ENCODE measurements around the gene ITGAD.

ITGAD gene

GRCh38 chr16:31393056-31393455 lies at the start of gene ITGAD:
Gene ITGAD, plus strand, starts transcription at chr16:31393335. Its CDS starts 26 bp downstream, at chr16:31393361.
- DNase-seq (ENCODE audit: low spot score) = no peak

- DNase-seq (ENCODE audit: low spot score) = no peak
These were observed 48.4 kb upstream of the ITGAD start for GRCh38 chr16:31344712-31345111.

GRCh38 chr16:31347445-31347844 lies 45.7 kb upstream of the ITGAD start:
- DNase-seq (ENCODE audit: low spot score) = no peak

- no peak for DNase-seq (ENCODE audit: low spot score)
These were observed 44.6 kb upstream of the ITGAD start for GRCh38 chr16:31348579-31348978.

- no peak for DNase-seq (ENCODE audit: low spot score)
These were observed 42.7 kb upstream of the ITGAD start for GRCh38 chr16:31350275-31351005.

DNA sequence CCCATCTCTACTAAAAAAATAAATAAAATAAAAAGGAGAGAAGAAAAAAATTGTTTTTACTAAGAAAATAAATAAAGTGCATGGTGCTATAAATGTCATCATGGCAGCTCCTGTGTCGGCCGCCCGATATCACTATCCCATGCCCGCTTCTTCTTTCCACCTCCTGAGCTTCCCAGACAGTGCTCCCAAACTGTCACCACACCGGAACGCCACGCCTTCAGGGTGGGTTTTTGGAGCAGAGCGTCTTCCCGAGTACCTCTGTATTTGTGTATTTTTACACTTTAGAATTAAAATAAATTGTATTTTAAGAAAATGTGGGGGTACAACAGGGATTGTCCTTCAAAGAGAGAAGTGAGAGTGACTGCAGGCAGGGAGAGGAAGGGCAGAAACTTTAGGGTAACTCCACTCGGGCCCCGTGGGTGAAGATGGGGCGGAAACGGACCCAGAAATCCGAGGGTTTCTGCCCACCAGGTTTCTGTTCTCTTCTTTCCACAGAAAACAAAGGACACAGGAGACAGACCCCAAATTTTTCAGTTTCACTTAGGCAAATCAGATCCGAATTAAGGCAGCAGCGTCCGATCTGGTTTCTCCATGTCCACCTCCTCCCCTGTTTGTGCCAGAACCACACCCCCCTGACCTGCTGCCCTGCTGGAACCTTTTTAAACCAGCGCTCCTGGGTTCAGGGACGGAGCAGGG lies 41.7 kb upstream of the ITGAD start:
- no peak for DNase-seq (ENCODE audit: low spot score)

GRCh38 chr16:31351942-31352325 lies 41.2 kb upstream of the ITGAD start:
- DNase-seq (ENCODE audit: low spot score) = no peak

GRCh38 chr16:31352376-31353115 lies 40.6 kb upstream of the ITGAD start:
- no peak for DNase-seq (ENCODE audit: low spot score)

DNA sequence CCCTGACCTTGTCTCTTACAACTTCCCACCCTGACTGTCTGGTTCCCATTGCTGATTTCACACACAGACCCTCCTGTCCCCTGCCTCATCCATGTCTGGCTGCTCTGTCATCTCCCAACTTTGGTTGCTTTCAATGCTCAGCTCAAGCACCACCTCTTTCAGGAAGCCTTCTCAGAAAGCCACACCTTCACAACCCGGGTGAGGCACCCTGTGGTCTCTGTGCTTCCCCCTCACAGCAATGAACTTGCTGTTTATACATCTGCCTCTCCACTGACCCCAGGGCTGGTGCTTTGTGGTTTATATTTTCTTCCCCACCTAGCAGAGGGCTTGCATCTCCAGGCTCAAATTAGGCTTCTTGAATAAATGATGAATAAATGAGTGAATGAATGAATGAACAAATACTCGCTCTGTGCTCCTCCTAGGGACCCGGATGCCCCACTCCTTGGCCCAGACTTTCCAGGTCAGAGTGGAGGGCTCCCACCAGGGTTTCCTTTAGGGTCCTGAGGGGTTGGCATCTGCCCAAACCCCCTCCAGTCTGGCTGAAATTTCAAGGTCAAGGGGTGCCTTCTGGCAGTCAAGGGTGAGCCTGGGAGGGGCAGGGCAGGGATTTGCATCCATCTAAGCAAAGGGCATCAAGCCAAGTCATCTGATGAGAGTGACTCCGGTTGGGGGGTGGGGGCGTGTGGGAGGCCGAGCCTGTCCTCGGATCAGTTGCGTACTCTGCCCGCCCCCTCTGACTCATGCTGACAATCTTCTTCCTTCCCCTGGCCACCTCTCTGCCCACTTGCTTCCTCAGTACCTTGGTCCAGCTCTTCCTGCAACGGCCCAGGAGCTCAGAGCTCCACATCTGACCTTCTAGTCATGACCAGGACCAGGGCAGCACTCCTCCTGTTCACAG lies 38.5 kb upstream of the ITGAD start, which contains the start of gene ITGAX:
ITGAX (plus strand) TSS at position 783 of the 898 bp plus-strand sequence; CDS start at position 862, 79 bp downstream.
- DNase-seq (ENCODE audit: low spot score) = no peak

DNA sequence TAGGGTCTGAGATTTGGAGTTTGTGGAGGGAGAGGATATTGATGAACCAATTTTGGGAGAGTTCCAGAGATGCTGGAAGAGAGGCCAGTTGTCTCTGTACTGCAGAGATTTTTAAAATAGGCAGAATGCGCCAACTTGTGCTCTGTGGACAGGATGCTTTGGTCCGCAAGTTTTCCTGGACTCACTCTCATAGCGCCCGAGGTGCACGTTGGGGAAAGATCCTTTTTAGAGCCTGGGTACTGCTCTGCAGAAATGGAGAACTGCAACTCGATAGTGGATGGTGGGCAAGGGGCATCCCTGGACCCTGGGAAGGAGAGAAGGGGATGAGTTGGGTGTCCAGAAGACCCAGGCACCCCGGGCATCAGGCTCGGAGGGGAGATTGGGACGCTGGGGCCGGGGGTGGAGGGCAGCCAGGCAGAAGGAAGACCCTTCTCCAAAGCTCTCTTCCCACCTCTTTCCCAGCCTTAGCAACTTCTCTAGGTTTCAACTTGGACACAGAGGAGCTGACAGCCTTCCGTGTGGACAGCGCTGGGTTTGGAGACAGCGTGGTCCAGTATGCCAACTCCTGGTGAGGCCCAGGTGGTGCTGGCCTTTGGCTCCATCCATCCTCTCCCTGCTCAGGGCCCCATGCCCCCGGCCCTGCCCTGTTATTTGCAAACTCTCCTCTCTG lies 37.6 kb upstream of the ITGAD start:
- no peak for DNase-seq (ENCODE audit: low spot score)

DNA sequence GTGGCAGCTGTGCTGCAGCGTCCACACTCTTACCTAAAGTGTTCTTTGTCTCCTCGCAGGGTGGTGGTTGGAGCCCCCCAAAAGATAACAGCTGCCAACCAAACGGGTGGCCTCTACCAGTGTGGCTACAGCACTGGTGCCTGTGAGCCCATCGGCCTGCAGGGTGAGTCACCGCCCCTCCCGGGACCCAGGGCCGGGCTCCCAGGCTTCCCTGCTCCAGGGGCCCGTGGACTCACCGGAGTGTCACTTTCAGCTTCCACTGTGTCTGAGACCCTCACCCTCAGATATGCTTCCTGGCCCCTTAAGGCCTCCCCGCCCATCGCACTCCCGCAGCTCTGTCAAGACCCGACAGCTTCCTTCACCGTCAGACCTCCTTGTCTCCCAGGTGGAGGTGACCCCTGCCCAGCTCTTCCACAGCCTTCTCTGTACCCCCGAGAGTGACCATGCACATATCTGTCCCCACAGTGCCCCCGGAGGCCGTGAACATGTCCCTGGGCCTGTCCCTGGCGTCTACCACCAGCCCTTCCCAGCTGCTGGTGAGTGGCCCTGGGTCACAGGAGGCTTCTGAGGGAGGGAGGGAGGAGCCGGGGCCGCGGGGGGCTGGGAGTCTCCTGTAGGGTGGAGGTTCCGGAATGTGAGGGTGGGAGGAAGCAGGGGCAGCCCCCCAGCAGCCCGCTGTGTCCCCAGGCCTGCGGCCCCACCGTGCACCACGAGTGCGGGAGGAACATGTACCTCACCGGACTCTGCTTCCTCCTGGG lies 36.4 kb upstream of the ITGAD start:
- no peak for DNase-seq (ENCODE audit: low spot score)

DNA sequence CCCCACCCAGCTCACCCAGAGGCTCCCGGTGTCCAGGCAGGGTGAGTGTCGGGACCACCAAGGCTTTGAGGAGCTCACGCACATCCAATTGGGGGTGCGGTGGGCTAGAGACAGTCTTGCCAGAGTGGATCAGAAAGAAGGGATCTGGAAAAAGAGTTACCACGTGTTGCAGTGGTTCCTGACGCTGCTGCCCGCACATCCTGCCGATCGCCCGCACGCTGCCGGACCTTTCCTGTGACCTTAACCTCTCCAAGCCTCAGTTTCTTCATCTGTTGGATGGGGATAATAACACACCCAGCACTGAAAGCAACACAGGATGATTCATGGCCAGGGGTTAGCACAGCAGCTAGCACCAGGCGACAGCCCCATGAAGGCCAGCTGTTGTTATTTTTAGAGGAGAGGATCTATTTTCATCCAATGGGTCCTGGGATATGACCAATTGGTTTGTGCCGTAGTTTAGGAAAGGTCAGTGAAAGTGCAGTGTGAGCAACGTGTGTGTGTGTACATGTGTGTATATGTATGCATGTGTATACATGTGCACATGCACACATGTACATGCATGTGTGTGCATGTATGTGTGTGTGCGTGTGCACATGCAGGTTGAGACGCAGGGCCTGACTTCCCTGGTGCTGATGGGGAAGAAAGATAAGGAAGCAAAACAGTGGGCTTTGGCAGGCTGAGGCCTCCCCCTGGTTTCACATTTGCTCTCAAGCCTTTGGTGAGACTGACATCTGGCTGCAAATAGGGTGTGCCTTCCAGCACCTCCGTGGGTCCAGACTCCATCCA lies 35.6 kb upstream of the ITGAD start:
- DNase-seq (ENCODE audit: low spot score) = no peak

GRCh38 chr16:31360251-31360650 lies 32.9 kb upstream of the ITGAD start:
- DNase-seq (ENCODE audit: low spot score) = no peak

- no peak for DNase-seq (ENCODE audit: low spot score)
These were observed 31.7 kb upstream of the ITGAD start for GRCh38 chr16:31361201-31362110.

- no peak for DNase-seq (ENCODE audit: low spot score)
These were observed 30.4 kb upstream of the ITGAD start for GRCh38 chr16:31362476-31363405.

GRCh38 chr16:31363721-31364120 lies 29.4 kb upstream of the ITGAD start:
- DNase-seq (ENCODE audit: low spot score) = no peak

- no peak for DNase-seq (ENCODE audit: low spot score)
These were observed 28.7 kb upstream of the ITGAD start for GRCh38 chr16:31364421-31364820.
